ENCODE data around the gene CA5A. TPM values are rescaled to one million over a fixed set of nuclear protein-coding genes. Genes with fewer than 3 reads are reported as not detected.
"Not testable (repeated sequence)": the region's sequence is repeated elsewhere in the genome, so short reads cannot be mapped to it uniquely, and the experiment has no call there.

The CA5A gene
- total RNA-seq, 1 donor from 2014 or later = not detected

DNA sequence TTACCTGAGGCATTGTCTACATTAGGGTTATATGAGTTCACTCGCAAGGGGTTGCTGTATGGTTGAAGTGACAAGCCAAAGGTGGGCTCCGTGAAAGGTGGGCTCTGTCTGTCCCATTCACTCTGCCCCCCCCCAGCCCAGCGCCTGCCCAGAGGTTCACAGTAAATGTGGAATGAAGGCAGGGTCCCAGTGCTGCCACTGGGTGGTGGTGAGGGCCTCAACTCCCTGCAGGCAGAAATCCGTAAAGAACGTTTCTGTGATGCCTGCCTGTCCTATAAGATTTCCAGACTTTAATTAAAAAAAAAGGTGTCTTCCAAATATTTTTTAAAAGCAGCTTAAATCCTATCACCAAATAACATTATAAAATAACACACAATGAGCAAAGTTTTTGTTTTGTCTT lies 31.4 kb downstream of the CA5A start:
- intact Hi-C loops (cut with micrococcal nuclease); DNase-seq; H3K9me3 Mint-ChIP-seq; POLR2A ChIA-PET; H3K36me3 Mint-ChIP-seq (ENCODE audit: low read depth); H3K4me3 Mint-ChIP-seq; ATAC-seq (ENCODE audit: low read depth); H3K4me1 Mint-ChIP-seq; H3K27ac Mint-ChIP-seq: not testable (repeated sequence)
- H3K27me3 Mint-ChIP-seq = peaks cover 11% of the 10 kb centered on the region
- CTCF ChIA-PET = interaction anchor here (1.5 kb wide), 1 partner anchor 126 kb away, joined by 4 read pairs; no protein-coding TSS in a partner anchor

- CTCF ChIA-PET; ATAC-seq (ENCODE audit: low read depth); H3K9me3 Mint-ChIP-seq; H3K27ac Mint-ChIP-seq; H3K36me3 Mint-ChIP-seq (ENCODE audit: low read depth); DNase-seq; intact Hi-C loops (cut with micrococcal nuclease); H3K4me3 Mint-ChIP-seq: not testable (repeated sequence)
- Mint-ChIP-seq H3K27me3 (peaks cover 10% of the 10 kb centered on the region), H3K4me1 (peaks cover 25% of the 10 kb centered on the region)
- POLR2A ChIA-PET = interaction anchor here (0.6 to 0.7 kb wide), 2 partner anchors 22 to 530 kb away, joined by 3 to 5 read pairs; no protein-coding TSS in a partner anchor
These were observed 35.8 kb downstream of the CA5A start for GRCh38 chr16:87900489-87900888.

GRCh38 chr16:87897521-87898505 lies 38.5 kb downstream of the CA5A start:
- Mint-ChIP-seq H3K9me3 (no peaks in the 10 kb centered on the region), H3K4me3 (no peak overlapping the region), H3K4me1 (peaks cover 36% of the 10 kb centered on the region), H3K27me3 (peaks cover 10% of the 10 kb centered on the region), H3K27ac (no peak overlapping the region), H3K36me3 (ENCODE audit: low read depth) (no peaks in the 10 kb centered on the region)
- TF ChIP-seq CTCF (IDR thresholded peaks at IDR 0.05) = no peak
- intact Hi-C loops (cut with micrococcal nuclease) = no loop called here
- CTCF ChIA-PET = interaction anchor here (1.6 kb wide), 1 partner anchor 119 kb away, joined by 6 read pairs; no protein-coding TSS in a partner anchor
- no peak for ATAC-seq (ENCODE audit: low read depth)
- no peak for DNase-seq
- POLR2A ChIA-PET = interaction anchor here (1.5 kb wide), 1 partner anchor 119 kb away, joined by 3 read pairs; no protein-coding TSS in a partner anchor

- CTCF ChIA-PET; ATAC-seq (ENCODE audit: low read depth); H3K27ac Mint-ChIP-seq; H3K4me3 Mint-ChIP-seq; H3K36me3 Mint-ChIP-seq (ENCODE audit: low read depth); H3K9me3 Mint-ChIP-seq; DNase-seq; intact Hi-C loops (cut with micrococcal nuclease): not testable (repeated sequence)
- H3K4me1 Mint-ChIP-seq = peaks cover 36% of the 10 kb centered on the region
- POLR2A ChIA-PET = interaction anchor here (0.6 to 1.5 kb wide), 2 partner anchors 22 to 118 kb away, joined by 3 read pairs; no protein-coding TSS in a partner anchor
- H3K27me3 Mint-ChIP-seq = peaks cover 10% of the 10 kb centered on the region
These were observed 39.3 kb downstream of the CA5A start for GRCh38 chr16:87896924-87897520.

DNA sequence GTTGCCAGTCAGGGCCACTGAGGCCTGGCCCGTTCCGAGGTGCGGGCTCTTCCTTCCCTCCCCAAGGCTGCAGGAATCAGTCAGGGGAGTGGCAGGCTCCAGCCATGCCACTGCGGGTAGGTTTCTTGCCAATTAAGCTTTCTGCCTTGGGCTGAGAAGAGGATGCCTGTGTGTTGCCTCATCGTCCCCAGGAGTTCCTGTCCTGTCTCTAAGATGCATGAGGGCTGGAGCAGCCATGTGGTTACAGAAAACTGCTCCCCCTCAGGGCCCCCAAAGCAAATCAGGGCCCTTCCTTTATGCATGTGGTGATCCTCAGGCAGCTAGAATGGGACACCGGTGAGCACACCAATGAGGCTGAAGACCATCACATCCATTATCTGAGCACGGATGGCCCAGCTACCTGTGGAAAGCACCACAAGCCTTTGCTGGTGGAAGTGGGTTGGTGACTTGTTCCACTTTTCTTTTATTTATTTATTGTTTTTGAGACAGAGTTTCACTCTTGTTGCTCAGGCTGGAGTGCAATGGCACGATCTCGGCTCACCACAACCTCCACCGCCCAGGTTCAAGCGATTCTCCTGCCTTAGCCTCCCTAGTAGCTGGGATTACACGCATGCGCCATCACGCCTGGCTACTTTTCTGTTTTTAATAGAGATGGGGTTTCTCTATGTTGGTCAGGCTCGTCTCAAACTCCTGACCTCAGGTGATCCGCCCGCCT lies 40.0 kb downstream of the CA5A start:
- H3K4me3 Mint-ChIP-seq; intact Hi-C loops (cut with micrococcal nuclease): not testable (repeated sequence)
- H3K4me1 Mint-ChIP-seq = peaks cover 36% of the 10 kb centered on the region

GRCh38 chr16:87895641-87896141 lies 40.6 kb downstream of the CA5A start:
- no peaks in the 10 kb centered on the region for H3K9me3 Mint-ChIP-seq
- no peak for TF ChIP-seq CTCF (IDR thresholded peaks at IDR 0.05)
- ATAC-seq (ENCODE audit: low read depth) (peak; percentile 85), DNase-seq (peak; percentile 32)
- no peak overlapping the region for H3K4me3 Mint-ChIP-seq
- H3K4me1 Mint-ChIP-seq = peaks cover 36% of the 10 kb centered on the region
- peak overlapping the region; percentile 87 for H3K27ac Mint-ChIP-seq
- no peaks in the 10 kb centered on the region for H3K36me3 Mint-ChIP-seq (ENCODE audit: low read depth)
- H3K27me3 Mint-ChIP-seq = peaks cover 10% of the 10 kb centered on the region
- intact Hi-C loops (cut with micrococcal nuclease) = loop anchor here (1.0 kb wide), 1 partner anchor 14 kb away; no protein-coding TSS in a partner anchor
- CTCF ChIA-PET = interaction anchor here (1.0 to 1.8 kb wide), 3 partner anchors 24 to 117 kb away, joined by 3 to 10 read pairs (median 4); partner anchors contain the start of gene SLC7A5
- POLR2A ChIA-PET = interaction anchor here (0.6 to 1.6 kb wide), 11 partner anchors 12 to 507 kb away, joined by 3 to 8 read pairs (median 4); partner anchors contain the start of genes BANP and SLC7A5

More for the DNA sequence above, 40.0 kb downstream of the CA5A start:
- Mint-ChIP-seq H3K27ac (peak overlapping the region; percentile 87), H3K27me3 (peaks cover 10% of the 10 kb centered on the region)
- not testable (repeated sequence) for H3K36me3 Mint-ChIP-seq (ENCODE audit: low read depth); H3K9me3 Mint-ChIP-seq; DNase-seq
- peak; percentile 22 for ATAC-seq (ENCODE audit: low read depth)
- ChIA-PET CTCF (interaction anchor here (1.0 to 1.8 kb wide), 3 partner anchors 25 to 117 kb away, joined by 3 to 10 read pairs (median 4); partner anchors contain the start of gene SLC7A5), POLR2A (interaction anchor here (0.6 to 1.6 kb wide), 11 partner anchors 12 to 508 kb away, joined by 3 to 8 read pairs (median 4); partner anchors contain the start of genes BANP and SLC7A5)

DNA sequence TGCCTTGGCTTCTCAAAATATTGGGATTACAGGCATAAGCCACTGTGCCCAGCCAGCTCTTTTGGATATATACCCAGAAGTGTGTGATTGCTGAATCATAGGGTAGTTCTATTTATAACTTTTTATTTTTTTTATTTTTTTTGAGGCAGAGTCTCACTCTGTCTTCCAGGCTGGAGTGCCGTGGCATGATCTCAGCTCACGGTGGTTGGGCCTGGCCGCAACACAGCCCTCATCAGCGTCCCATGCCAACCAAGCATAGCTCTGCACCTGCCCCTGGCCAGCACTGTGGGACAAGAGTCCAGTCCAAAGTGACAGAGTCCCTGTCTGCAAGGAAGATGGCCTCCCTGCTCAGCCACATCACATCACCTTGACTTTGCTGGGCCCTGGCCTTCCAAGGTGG lies 42.3 kb downstream of the CA5A start:
- ATAC-seq (ENCODE audit: low read depth); H3K9me3 Mint-ChIP-seq; CTCF ChIA-PET; DNase-seq; H3K27ac Mint-ChIP-seq; intact Hi-C loops (cut with micrococcal nuclease); H3K27me3 Mint-ChIP-seq; H3K4me3 Mint-ChIP-seq; H3K36me3 Mint-ChIP-seq (ENCODE audit: low read depth): not testable (repeated sequence)
- POLR2A ChIA-PET = interaction anchor here (0.6 kb wide), 1 partner anchor 68 kb away, joined by 6 read pairs; no protein-coding TSS in a partner anchor
- H3K4me1 Mint-ChIP-seq = peaks cover 36% of the 10 kb centered on the region

All from activated B cell treated with CpG ODN at 0.5 μM for 24 hours (primary cell).